T-helper 17 cell (primary cell): ENCODE measurements around the gene NT5DC3. TPM values are rescaled to one million over a fixed set of nuclear protein-coding genes. Genes with fewer than 3 reads are reported as not detected.

Experiments used
- ATAC-seq: fragments of 150-1000 bp; cut with Tn5 transposase; 2 replicates; pipeline ENCODE4 v1.10.0; 2021; ENCODE audit warnings: mild to moderate bottlenecking, moderate library complexity
- DNase-seq, 3 donors: peaks; one replicate each; pipeline versions ENCODE4 v3.0.0 to v3.0.0-alpha.2; 2020 to 2021
- H3K9me3 ChIP-seq: one replicate; pipeline ENCODE4 v1.7.0; 2013; ENCODE audit warnings: low read length, mild to moderate bottlenecking; ENCODE audit not compliant: control insufficient read depth, poor library complexity, severe bottlenecking
- H3K27ac Mint-ChIP-seq: one replicate; pipeline ENCODE4 v1.8.0; 2022; ENCODE audit warnings: mild to moderate bottlenecking, moderate library complexity, mixed read lengths
- H3K27me3 Mint-ChIP-seq: one replicate; pipeline ENCODE4 v1.8.0; 2022; ENCODE audit warnings: mixed read lengths
- H3K36me3 Mint-ChIP-seq: one replicate; pipeline ENCODE4 v1.8.0; 2022; ENCODE audit warnings: low read depth, mixed read lengths
- H3K4me1 Mint-ChIP-seq: one replicate; pipeline ENCODE4 v1.8.0; 2022; ENCODE audit warnings: mild to moderate bottlenecking, mixed read lengths
- H3K4me3 Mint-ChIP-seq: one replicate; pipeline ENCODE4 v1.8.0; 2022; ENCODE audit warnings: mild to moderate bottlenecking, moderate library complexity, mixed read lengths
- total RNA-seq, 4 donors: library from RNA in 2 of 4; stranded (reverse) in 2 of 4; gene quantifications; one replicate each; pipeline ENCODE4 v1.2.3 and lab custom pipeline; 2022 to 2026

The NT5DC3 gene
- total RNA-seq, 2 donors from 2014 or later: 6.5 to 8.3 TPM

- Mint-ChIP-seq H3K27ac (no peak overlapping the region), H3K36me3 (peaks cover 3% of the 10 kb centered on the region), H3K27me3 (peaks cover 13% of the 10 kb centered on the region), H3K4me3 (no peak overlapping the region), H3K4me1 (no peaks in the 10 kb centered on the region)
- ATAC-seq (no peak), DNase-seq (no peak)
- H3K9me3 ChIP-seq: no peaks in the 10 kb centered on the region
These were observed 93.0 kb downstream of the NT5DC3 start for GRCh38 chr12:103748002-103748401.

GRCh38 chr12:103745962-103746361, 95.1 kb downstream of the NT5DC3 start:
- ATAC-seq (no peak), DNase-seq (no peak)
- peaks cover 30% of the 10 kb centered on the region for H3K27me3 Mint-ChIP-seq
- peaks cover 7% of the 10 kb centered on the region for H3K36me3 Mint-ChIP-seq
- H3K9me3 ChIP-seq: no peaks in the 10 kb centered on the region
- H3K4me1 Mint-ChIP-seq: no peaks in the 10 kb centered on the region
- H3K27ac Mint-ChIP-seq: no peak overlapping the region
- no peak overlapping the region for H3K4me3 Mint-ChIP-seq

- no peaks in the 10 kb centered on the region for H3K9me3 ChIP-seq
- Mint-ChIP-seq H3K4me3 (no peak overlapping the region), H3K4me1 (no peaks in the 10 kb centered on the region), H3K36me3 (peaks cover 7% of the 10 kb centered on the region), H3K27ac (no peak overlapping the region), H3K27me3 (peaks cover 32% of the 10 kb centered on the region)
- DNase-seq (no peak), ATAC-seq (no peak)
These were observed 97.2 kb downstream of the NT5DC3 start for GRCh38 chr12:103743788-103744187.

GRCh38 chr12:103742349-103742932, 98.6 kb downstream of the NT5DC3 start:
- H3K9me3 ChIP-seq: no peaks in the 10 kb centered on the region
- H3K4me3 Mint-ChIP-seq: no peak overlapping the region
- H3K4me1 Mint-ChIP-seq: no peaks in the 10 kb centered on the region
- H3K27me3 Mint-ChIP-seq: peaks cover 28% of the 10 kb centered on the region
- H3K27ac Mint-ChIP-seq: no peak overlapping the region
- DNase-seq (no peak), ATAC-seq (no peak)
- H3K36me3 Mint-ChIP-seq: peaks cover 7% of the 10 kb centered on the region

- DNase-seq: no peak
- Mint-ChIP-seq H3K36me3 (peaks cover 3% of the 10 kb centered on the region), H3K27me3 (peaks cover 28% of the 10 kb centered on the region), H3K4me3 (no peak overlapping the region), H3K4me1 (no peaks in the 10 kb centered on the region), H3K27ac (no peak overlapping the region)
- ATAC-seq: no peak
- H3K9me3 ChIP-seq: no peaks in the 10 kb centered on the region
These were observed 103.2 kb downstream of the NT5DC3 start for GRCh38 chr12:103737881-103738280.

GRCh38 chr12:103736572-103736971, 104.5 kb downstream of the NT5DC3 start:
- no peak for DNase-seq
- no peak for ATAC-seq
- no peaks in the 10 kb centered on the region for H3K9me3 ChIP-seq
- H3K4me3 Mint-ChIP-seq: no peak overlapping the region
- no peak overlapping the region for H3K27ac Mint-ChIP-seq
- peaks cover 16% of the 10 kb centered on the region for H3K27me3 Mint-ChIP-seq
- H3K36me3 Mint-ChIP-seq: no peaks in the 10 kb centered on the region
- H3K4me1 Mint-ChIP-seq: no peaks in the 10 kb centered on the region

- ATAC-seq: no peak
- H3K9me3 ChIP-seq: no peaks in the 10 kb centered on the region
- H3K27ac Mint-ChIP-seq: no peak overlapping the region
- no peaks in the 10 kb centered on the region for H3K36me3 Mint-ChIP-seq
- no peak overlapping the region for H3K4me3 Mint-ChIP-seq
- H3K4me1 Mint-ChIP-seq: no peaks in the 10 kb centered on the region
- no peak for DNase-seq
- peaks cover 5% of the 10 kb centered on the region for H3K27me3 Mint-ChIP-seq
These were observed 105.7 kb downstream of the NT5DC3 start for GRCh38 chr12:103735291-103735690.

GRCh38 chr12:103734863-103735262, 106.2 kb downstream of the NT5DC3 start:
- no peak overlapping the region for H3K4me3 Mint-ChIP-seq
- peaks cover 5% of the 10 kb centered on the region for H3K27me3 Mint-ChIP-seq
- ATAC-seq (no peak), DNase-seq (no peak)
- H3K27ac Mint-ChIP-seq: no peak overlapping the region
- H3K36me3 Mint-ChIP-seq: no peaks in the 10 kb centered on the region
- no peaks in the 10 kb centered on the region for H3K9me3 ChIP-seq
- no peaks in the 10 kb centered on the region for H3K4me1 Mint-ChIP-seq

GRCh38 chr12:103731539-103731938, 109.5 kb downstream of the NT5DC3 start:
- H3K9me3 ChIP-seq: no peaks in the 10 kb centered on the region
- no peak for ATAC-seq
- Mint-ChIP-seq H3K4me3 (no peak overlapping the region), H3K36me3 (no peaks in the 10 kb centered on the region), H3K27me3 (no peaks in the 10 kb centered on the region), H3K4me1 (no peaks in the 10 kb centered on the region), H3K27ac (no peak overlapping the region)
- DNase-seq: no peak

GRCh38 chr12:103729499-103729898, 111.5 kb downstream of the NT5DC3 start:
- H3K36me3 Mint-ChIP-seq: no peaks in the 10 kb centered on the region
- no peak overlapping the region for H3K4me3 Mint-ChIP-seq
- no peaks in the 10 kb centered on the region for H3K4me1 Mint-ChIP-seq
- DNase-seq (no peak), ATAC-seq (no peak)
- H3K27ac Mint-ChIP-seq: no peak overlapping the region
- no peaks in the 10 kb centered on the region for H3K9me3 ChIP-seq
- H3K27me3 Mint-ChIP-seq: no peaks in the 10 kb centered on the region

- DNase-seq (no peak), ATAC-seq (no peak)
- Mint-ChIP-seq H3K4me1 (no peaks in the 10 kb centered on the region), H3K36me3 (no peaks in the 10 kb centered on the region), H3K27ac (no peak overlapping the region), H3K4me3 (no peak overlapping the region), H3K27me3 (no peaks in the 10 kb centered on the region)
- no peaks in the 10 kb centered on the region for H3K9me3 ChIP-seq
These were observed 112.7 kb downstream of the NT5DC3 start for GRCh38 chr12:103728323-103728722.

GRCh38 chr12:103727638-103728037, 113.4 kb downstream of the NT5DC3 start:
- no peak overlapping the region for H3K27ac Mint-ChIP-seq
- no peaks in the 10 kb centered on the region for H3K36me3 Mint-ChIP-seq
- DNase-seq: no peak
- no peaks in the 10 kb centered on the region for H3K4me1 Mint-ChIP-seq
- no peak overlapping the region for H3K4me3 Mint-ChIP-seq
- H3K27me3 Mint-ChIP-seq: no peaks in the 10 kb centered on the region
- ATAC-seq: no peak
- no peaks in the 10 kb centered on the region for H3K9me3 ChIP-seq

- Mint-ChIP-seq H3K36me3 (no peaks in the 10 kb centered on the region), H3K4me1 (no peaks in the 10 kb centered on the region), H3K27me3 (no peaks in the 10 kb centered on the region), H3K27ac (no peak overlapping the region), H3K4me3 (no peak overlapping the region)
- no peaks in the 10 kb centered on the region for H3K9me3 ChIP-seq
- ATAC-seq: no peak
- DNase-seq: no peak
These were observed 115.6 kb downstream of the NT5DC3 start for GRCh38 chr12:103725398-103725797.
